Adipose tissue (tissue), 3 donors: ENCODE measurements around the gene ASMTL. TPM values are rescaled to one million over a fixed set of nuclear protein-coding genes. Genes with fewer than 3 reads are reported as not detected.
A peak's percentile ranks its signal among the peaks of the same experiment; 100 is the strongest.
"Not testable (repeated sequence)": the region's sequence is repeated elsewhere in the genome, so short reads cannot be mapped to it uniquely, and the experiment has no call there.

Experiments
- H3K27ac ChIP-seq: one replicate; pipeline ENCODE4 v1.5.1; 2013; ENCODE audit warnings: low read depth, low read length
- WGBS, 3 donors: extraction: QIAGEN DNeasy Blood & Tissue Kit; methylation state at CpG; one replicate each; pipeline ENCODE4 v1.1.7; 2013; 5-methylcytosine and 5-hydroxymethylcytosine counted together
- polyA plus RNA-seq, 3 donors: library from polyadenylated mRNA; stranded (reverse); fragments of 200-250 nt; gene quantifications; one replicate each; pipeline ENCODE4 v1.2.3, GENCODE V29; 2013
- donor health status: healthy with polysubstance abuse.
- donor health status: Bipolar disorder and iron deficiency.
- donor health status: healthy.

Gene ASMTL
- 10 to 100 TPM; 20.2 to 35.2 (median 22.3) TPM for polyA plus RNA-seq

- WGBS, 3 donors: 0% methylated on average over 72 to 76 of the region's 76 CpGs
- H3K27ac ChIP-seq: peak within 1 kb of the TSS; percentile 72
Measured at GRCh38 chrX:1452516-1453394, at the start of gene ASMTL. ASMTL (minus strand) TSS chrX:1452909; CDS start chrX:1452840, 69 bp downstream.

- 41 to 64% (median 45%) methylated on average over 12 of the region's 12 CpGs for WGBS, 3 donors
- H3K27ac ChIP-seq: no peak overlapping the region
Measured at GRCh38 chrX:1502241-1502640, 49.5 kb upstream of the ASMTL start.

GRCh38 chrX:1500701-1501624, 48.3 kb upstream of the ASMTL start:
- 67 to 76% (median 69%) methylated on average over 23 of the region's 23 CpGs for WGBS, 3 donors
- H3K27ac ChIP-seq: no peak overlapping the region

- WGBS, 3 donors: 73 to 80% (median 78%) methylated on average over 12 of the region's 12 CpGs
- H3K27ac ChIP-seq: no peak overlapping the region
Measured at GRCh38 chrX:1496076-1496475, 43.4 kb upstream of the ASMTL start.

- no peak overlapping the region for H3K27ac ChIP-seq
- WGBS, 3 donors: 14 to 17% (median 15%) methylated on average over 15 of the region's 15 CpGs
Measured at GRCh38 chrX:1493877-1494510, 41.3 kb upstream of the ASMTL start.

- 25 to 37% (median 32%) methylated on average over 16 of the region's 16 CpGs for WGBS, 3 donors
- no peak overlapping the region for H3K27ac ChIP-seq
Measured at GRCh38 chrX:1493412-1493811, 40.7 kb upstream of the ASMTL start.

- 78 to 85% (median 85%) methylated on average over 9 of the region's 9 CpGs for WGBS, 3 donors
- no peak overlapping the region for H3K27ac ChIP-seq
Measured at GRCh38 chrX:1492421-1493012, 39.8 kb upstream of the ASMTL start.

- H3K27ac ChIP-seq: no peak overlapping the region
- WGBS, 3 donors: 79 to 85% (median 80%) methylated on average over 6 of the region's 6 CpGs
Measured at GRCh38 chrX:1491851-1492349, 39.2 kb upstream of the ASMTL start.

- WGBS, 3 donors: 97 to 98% (median 97%) methylated on average over 4 of the region's 4 CpGs
Measured at GRCh38 chrX:1491248-1491647, 38.5 kb upstream of the ASMTL start.

GRCh38 chrX:1490723-1491122, 38.0 kb upstream of the ASMTL start:
- WGBS, 3 donors: 89 to 100% (median 100%) methylated on average over 1 of the region's 1 CpG

More at GRCh38 chrX:1491248-1491647, 38.5 kb upstream of the ASMTL start:
- H3K27ac ChIP-seq: not testable (repeated sequence)

GRCh38 chrX:1489354-1489753, 36.6 kb upstream of the ASMTL start:
- H3K27ac ChIP-seq: not testable (repeated sequence)
- WGBS, 3 donors: 75 to 91% (median 79%) methylated on average over 4 to 5 of the region's 5 CpGs

More at GRCh38 chrX:1490723-1491122, 38.0 kb upstream of the ASMTL start:
- H3K27ac ChIP-seq: not testable (repeated sequence)

- 91 to 98% (median 96%) methylated on average over 1 of the region's 1 CpG for WGBS, 3 donors
- no peak overlapping the region for H3K27ac ChIP-seq
Measured at GRCh38 chrX:1488745-1489144, 36.0 kb upstream of the ASMTL start.

GRCh38 chrX:1488141-1488540, 35.4 kb upstream of the ASMTL start:
- WGBS, 3 donors: 63 to 91% (median 80%) methylated on average over 3 of the region's 3 CpGs
- no peak overlapping the region for H3K27ac ChIP-seq

- no peak overlapping the region for H3K27ac ChIP-seq
- WGBS, 3 donors: 81 to 84% (median 83%) methylated on average over 5 of the region's 5 CpGs
Measured at GRCh38 chrX:1487401-1487800, 34.7 kb upstream of the ASMTL start.

- 46 to 65% (median 56%) methylated on average over 16 to 18 of the region's 18 CpGs for WGBS, 3 donors
- H3K27ac ChIP-seq: no peak overlapping the region
Measured at GRCh38 chrX:1486749-1487361, 34.1 kb upstream of the ASMTL start.

- H3K27ac ChIP-seq: no peak overlapping the region
- 75 to 78% (median 77%) methylated on average over 5 of the region's 5 CpGs for WGBS, 3 donors
Measured at GRCh38 chrX:1486177-1486576, 33.5 kb upstream of the ASMTL start.

GRCh38 chrX:1485033-1485432, 32.3 kb upstream of the ASMTL start:
- H3K27ac ChIP-seq: no peak overlapping the region
- WGBS, 3 donors: 88 to 93% (median 92%) methylated on average over 9 of the region's 9 CpGs

- WGBS, 3 donors: 57 to 86% (median 65%) methylated on average over 5 of the region's 5 CpGs
- H3K27ac ChIP-seq: no peak overlapping the region
Measured at GRCh38 chrX:1484638-1485019, 31.9 kb upstream of the ASMTL start.
